ENCODE data around the gene NAPA.

The NAPA gene

DNA sequence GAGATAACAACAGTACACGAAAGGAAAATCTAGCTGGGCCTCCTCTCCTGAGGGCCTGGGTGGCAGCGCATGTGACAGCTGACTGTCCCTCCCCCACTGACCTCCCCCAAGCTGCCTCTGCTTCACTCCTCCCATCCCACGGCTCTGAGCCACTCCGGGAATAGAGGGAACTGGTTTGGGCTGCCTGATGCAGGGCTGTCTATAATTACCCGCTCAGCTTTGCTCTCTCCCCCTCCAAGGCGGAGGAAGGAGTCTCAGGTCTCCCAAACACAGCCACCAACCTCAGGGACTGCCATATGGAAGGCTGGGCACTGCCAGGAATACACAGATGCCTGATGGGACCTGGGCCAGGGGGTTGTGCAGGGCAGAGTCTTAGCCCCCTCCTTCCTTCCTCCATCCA is 7.9 kb downstream of the NAPA start:
- H3K36me3 ChIP-seq (replicated peaks) = peaks cover 11% of the 10 kb centered on the region
- in situ Hi-C loops (cut with HindIII; ENCODE audit: low pct_ligation_motif_present, low sequenced_read_pairs) = no loop called here
- no peak overlapping the region for H3K4me3 ChIP-seq (ENCODE audit: low read depth, low read length)
- no peak overlapping the region for H3K27ac ChIP-seq
- TF ChIP-seq, protein P1, sequence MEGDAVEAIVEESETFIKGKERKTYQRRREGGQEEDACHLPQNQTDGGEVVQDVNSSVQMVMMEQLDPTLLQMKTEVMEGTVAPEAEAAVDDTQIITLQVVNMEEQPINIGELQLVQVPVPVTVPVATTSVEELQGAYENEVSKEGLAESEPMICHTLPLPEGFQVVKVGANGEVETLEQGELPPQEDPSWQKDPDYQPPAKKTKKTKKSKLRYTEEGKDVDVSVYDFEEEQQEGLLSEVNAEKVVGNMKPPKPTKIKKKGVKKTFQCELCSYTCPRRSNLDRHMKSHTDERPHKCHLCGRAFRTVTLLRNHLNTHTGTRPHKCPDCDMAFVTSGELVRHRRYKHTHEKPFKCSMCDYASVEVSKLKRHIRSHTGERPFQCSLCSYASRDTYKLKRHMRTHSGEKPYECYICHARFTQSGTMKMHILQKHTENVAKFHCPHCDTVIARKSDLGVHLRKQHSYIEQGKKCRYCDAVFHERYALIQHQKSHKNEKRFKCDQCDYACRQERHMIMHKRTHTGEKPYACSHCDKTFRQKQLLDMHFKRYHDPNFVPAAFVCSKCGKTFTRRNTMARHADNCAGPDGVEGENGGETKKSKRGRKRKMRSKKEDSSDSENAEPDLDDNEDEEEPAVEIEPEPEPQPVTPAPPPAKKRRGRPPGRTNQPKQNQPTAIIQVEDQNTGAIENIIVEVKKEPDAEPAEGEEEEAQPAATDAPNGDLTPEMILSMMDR (IDR thresholded peaks at IDR 0.05; ENCODE audit: low read depth, low read length, missing control alignments) = no peak
- H3K27me3 ChIP-seq (replicated peaks) = no peaks in the 10 kb centered on the region
- DNase-seq = no peak

DNA sequence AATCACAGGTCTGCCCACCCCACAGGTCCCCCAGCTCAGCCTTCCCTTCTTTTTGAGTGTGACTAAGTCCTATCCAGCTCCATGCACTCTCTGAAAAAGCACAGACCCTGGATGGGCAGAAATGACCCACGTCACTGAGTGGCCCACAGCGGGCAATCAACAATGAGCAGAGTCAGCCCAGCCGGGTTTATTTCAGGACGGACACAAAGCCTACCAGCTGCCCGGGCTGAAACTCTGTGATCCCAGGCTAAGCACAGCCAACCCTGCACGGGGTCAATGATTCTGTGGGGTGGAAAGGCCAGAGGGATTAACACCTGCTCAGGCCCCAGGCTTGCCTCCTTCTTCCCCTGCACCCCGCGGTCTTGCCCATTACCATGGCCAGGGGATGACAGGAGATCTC is 8.4 kb downstream of the NAPA start:
- Histone ChIP-seq H3K4me3 (ENCODE audit: low read depth, low read length) (no peak overlapping the region), H3K27ac (no peak overlapping the region), H3K36me3 (replicated peaks) (peaks cover 11% of the 10 kb centered on the region), H3K27me3 (replicated peaks) (no peaks in the 10 kb centered on the region)
- in situ Hi-C loops (cut with HindIII; ENCODE audit: low pct_ligation_motif_present, low sequenced_read_pairs) = no loop called here
- DNase-seq = no peak
- TF ChIP-seq, protein P1 (IDR thresholded peaks at IDR 0.05; ENCODE audit: low read depth, low read length, missing control alignments) = no peak

DNA sequence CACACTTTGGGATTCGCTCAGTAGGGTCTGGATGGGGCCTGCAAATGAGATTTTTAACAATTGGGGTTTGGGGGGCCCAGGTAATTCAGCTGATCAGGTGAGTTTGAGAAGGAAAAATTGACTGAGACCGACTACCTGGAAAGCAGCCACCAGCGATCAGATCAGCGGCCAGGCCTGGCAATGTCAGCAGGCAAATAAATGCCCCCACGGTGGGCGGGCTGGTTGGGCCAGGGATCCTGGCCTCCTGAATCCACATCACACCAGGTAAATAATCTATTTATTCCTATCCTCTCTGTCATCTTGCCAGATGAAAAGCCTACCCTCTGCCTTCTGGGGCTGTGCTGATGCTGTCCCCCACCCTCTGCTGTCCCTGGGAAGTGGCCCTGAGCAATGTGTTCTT is 9.4 kb downstream of the NAPA start:
- Histone ChIP-seq H3K4me3 (ENCODE audit: low read depth, low read length) (no peak overlapping the region), H3K27ac (no peak overlapping the region), H3K36me3 (replicated peaks) (peaks cover 18% of the 10 kb centered on the region), H3K27me3 (replicated peaks) (no peaks in the 10 kb centered on the region)
- in situ Hi-C loops (cut with HindIII; ENCODE audit: low pct_ligation_motif_present, low sequenced_read_pairs) = no loop called here
- DNase-seq = no peak
- TF ChIP-seq, protein P1 (IDR thresholded peaks at IDR 0.05; ENCODE audit: low read depth, low read length, missing control alignments) = no peak

DNA sequence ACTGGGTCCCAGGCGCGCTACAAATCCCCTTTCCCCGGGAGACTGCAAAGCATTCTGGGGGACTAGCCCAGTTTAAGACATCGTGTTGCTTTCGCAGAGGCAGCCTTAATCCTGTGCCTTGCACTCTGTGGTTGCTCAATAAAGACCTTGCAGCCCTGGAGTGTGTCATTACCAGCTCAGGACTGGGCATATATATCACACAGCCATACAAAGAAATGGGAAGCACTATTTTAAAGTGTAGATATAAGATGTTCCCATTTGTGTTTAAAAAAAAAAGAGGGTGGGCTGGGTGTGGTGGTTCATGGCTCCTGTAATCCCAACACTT is 11.1 kb downstream of the NAPA start:
- in situ Hi-C loops (cut with HindIII; ENCODE audit: low pct_ligation_motif_present, low sequenced_read_pairs) = no loop called here
- Histone ChIP-seq H3K27me3 (replicated peaks) (no peaks in the 10 kb centered on the region), H3K4me3 (ENCODE audit: low read depth, low read length) (no peak overlapping the region), H3K27ac (no peak overlapping the region), H3K36me3 (replicated peaks) (peaks cover 33% of the 10 kb centered on the region)
- TF ChIP-seq, protein P1 (IDR thresholded peaks at IDR 0.05; ENCODE audit: low read depth, low read length, missing control alignments) = no peak
- no peak for DNase-seq

DNA sequence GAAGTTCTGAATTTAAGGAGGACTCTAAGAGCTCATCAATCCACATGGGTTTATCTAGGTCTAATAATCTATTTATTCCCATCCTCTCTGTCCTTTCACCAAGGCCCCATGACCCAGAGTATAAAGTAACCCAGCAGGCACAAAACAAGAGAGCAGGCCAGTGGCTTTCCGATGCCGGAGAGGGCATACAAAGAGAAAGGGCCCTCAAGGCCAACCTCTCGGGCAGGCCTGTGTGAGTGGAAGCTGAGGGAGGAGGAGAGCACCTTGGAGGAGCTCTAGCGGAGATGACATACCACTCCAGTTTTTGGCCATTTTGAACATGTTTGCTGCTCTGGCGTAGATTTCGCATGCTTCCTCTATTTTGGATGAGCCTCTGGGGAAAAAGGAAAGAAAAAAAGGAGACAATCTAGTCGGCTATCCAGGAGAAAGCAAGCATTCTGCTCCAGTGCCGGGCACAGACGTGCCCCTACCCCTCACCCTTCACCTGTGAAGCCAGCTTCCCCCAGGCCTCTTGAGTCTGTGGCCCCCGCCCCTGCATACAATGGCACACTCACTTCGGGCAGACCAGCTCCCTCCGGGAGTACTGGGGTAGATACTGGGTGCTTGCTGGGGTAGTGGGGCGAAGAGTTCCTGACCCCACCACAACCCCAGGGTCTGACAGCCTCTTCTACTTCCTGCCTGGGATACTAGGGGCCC is 11.6 kb downstream of the NAPA start:
- H3K36me3 ChIP-seq (replicated peaks) = peaks cover 36% of the 10 kb centered on the region
- no peak for DNase-seq

More for the DNA sequence above, 11.6 kb downstream of the NAPA start:
- Histone ChIP-seq H3K27ac (no peak overlapping the region), H3K4me3 (ENCODE audit: low read depth, low read length) (no peak overlapping the region), H3K27me3 (replicated peaks) (no peaks in the 10 kb centered on the region)
- TF ChIP-seq, protein P1 (IDR thresholded peaks at IDR 0.05; ENCODE audit: low read depth, low read length, missing control alignments) = no peak
- in situ Hi-C loops (cut with HindIII; ENCODE audit: low pct_ligation_motif_present, low sequenced_read_pairs) = no loop called here

Data from brain microvascular endothelial cell (primary cell).